Measurements from ENCODE around the gene ZNF507.
"Not testable (repeated sequence)": the region's sequence is repeated elsewhere in the genome, so short reads cannot be mapped to it uniquely, and the experiment has no call there.

The ZNF507 gene

DNA sequence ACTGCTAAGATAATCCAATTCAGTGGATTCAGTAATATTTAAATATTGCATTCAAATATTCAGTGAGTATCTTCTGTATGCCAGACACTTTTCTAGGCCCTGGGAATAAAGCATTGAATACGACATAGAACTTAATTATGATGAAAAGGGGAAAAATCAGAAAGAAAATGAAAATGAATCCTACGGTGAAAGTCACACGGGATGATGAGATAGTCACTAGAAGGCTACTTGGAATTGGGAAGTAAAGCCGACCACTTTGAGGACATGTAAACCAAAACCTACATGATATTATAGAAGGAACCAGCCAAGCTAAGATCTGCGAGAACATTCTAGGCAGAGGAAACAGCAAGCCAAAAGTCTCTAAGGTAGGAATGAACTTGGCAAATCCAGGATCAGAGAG, 70.3 kb downstream of the ZNF507 start:
- DNase-seq, result no peak

DNA sequence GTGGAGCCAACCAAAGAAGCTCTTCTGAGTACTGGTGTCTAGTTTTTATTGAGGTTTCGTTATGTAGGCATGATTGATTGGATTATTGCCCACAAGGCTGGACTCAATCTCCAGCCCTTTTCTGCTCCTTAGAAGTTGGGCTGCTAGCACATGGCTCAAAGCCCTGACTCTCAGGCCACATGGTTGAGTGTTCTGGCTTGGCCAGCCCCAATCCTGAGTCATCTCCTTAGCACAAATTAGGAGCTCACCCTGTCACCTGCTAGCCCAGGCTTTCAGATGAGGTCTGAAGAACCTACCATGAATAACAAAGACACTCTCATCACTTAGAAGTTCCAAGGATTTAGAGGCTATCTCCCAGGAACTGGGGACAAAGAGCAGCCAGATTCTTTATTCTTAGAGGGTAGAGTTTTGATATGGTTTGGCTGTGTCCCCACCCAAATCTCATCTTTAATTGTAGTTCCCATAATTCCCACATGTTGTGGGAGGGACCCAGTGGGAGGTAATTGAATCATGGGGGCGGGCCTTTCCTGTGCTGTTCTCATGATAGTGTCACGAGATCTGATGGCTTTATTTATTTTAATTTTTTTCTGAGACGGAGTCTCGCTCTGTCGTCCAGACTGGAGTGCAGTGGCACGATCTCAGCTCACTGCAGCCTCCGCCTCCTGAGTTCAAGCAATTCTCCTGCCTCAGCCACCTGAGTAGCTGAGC, 71.5 kb downstream of the ZNF507 start:
- no peak for DNase-seq

DNA sequence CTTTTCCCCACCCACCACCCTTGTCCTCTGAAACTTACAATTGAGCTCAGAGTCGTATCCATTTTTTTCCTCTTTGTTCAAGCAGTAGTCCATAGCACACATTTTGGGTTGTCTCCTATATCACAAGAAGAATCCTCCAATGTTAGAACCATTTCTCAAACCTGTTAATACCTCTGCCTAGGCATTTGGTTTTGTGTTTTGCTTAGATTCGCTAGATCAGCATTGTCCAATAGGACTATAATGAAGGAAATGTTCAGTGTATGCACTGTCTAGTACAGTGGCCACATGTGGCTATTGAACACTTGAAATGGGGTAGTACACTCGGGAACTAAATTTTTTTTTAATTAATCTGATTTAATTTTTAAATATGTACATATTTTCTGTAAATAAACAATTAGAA, 72.7 kb downstream of the ZNF507 start:
- DNase-seq, result no peak

DNA sequence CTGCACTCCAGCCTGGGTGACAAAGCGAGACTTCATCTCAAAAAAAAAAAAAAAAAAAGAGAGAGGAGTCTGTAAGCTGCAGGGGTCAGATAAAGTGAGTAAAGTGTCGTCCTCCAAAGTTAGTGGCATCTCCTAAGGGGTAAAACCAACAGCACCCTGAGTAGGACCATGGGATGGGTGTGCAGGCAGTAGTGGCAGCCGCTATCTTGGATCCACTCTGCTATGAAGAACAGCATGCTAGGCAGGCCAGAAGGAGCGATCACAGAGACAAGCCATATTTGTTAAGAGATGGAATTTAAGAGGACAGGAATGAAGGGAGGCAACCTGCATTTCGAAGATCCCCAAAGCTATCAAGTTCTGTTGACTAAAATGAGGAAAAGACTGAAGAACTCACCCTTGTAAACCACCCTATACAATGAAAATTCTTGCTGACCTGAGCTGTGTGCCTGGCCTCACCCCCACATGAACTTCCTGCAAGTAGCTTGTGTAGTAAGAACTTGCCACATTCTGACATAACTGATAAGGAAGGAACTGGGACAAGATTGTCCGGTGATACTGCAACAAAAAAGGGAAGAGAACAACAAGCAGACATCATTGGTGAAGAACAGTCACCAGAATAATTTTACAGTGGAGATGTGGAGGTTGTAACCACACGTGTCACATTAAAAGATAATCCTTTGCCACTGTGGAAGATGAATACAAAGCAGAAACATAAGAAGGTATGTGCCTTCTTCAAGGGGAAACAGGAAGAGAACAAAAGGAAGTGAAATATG, 76.4 kb downstream of the ZNF507 start:
- DNase-seq, result no peak

DNA sequence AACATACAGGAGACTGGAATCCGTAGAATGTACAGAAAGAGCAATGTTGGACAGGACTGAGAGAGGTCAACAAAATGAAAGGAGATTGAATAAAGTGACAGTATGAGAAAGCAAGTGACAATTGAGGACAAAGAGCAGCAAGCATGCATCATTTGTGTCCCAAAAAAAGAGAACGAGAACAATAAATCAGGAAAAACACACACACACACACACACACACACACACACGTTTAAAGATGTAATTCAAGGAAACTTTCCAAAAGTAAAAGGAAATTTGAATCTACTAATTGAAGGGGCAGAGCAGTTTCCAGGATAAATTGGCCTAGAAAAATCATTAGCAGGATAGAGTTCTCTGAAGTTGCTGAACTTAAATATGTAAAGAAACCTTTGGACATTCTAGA, 77.0 kb downstream of the ZNF507 start:
- no peak for DNase-seq

DNA sequence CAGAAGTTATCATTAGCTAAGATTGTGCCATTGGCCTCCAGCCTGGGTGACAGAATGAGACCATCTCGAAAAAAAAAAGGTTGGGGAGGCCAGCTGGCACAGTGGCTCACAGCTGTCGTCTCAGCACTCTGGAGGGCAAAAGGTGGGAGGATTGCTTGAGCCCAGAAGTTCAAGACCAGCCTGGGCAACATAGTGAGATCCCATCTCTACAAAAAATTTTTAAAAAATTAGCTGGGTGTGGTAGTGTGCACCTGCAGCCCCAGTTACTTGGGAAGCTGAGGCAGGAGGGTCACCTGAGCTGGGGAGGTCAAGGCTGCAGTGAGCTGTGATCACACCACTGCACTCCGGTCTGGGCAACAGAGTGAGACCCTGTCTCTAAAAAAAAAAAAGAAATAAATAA, 78.5 kb downstream of the ZNF507 start:
- not testable (repeated sequence) for DNase-seq

DNA sequence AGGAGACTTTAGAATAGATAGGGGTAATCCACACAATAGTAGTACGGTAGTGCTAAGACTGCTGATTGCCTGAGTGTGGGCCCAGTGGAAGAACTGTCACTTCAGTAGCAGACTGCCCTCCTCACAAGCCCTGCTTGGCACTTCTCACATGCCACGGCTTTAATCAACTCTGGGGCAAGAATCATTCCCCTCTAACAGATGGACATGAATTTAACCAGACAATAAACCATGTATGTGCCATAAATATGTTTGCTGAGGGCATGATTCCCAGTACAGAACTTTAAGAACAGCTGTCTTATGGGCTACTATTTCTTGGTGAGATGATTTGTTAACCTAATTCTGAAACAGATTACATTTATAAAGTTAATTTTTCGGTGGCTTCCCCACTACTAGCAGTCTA, 82.1 kb downstream of the ZNF507 start:
- DNase-seq, result no peak

DNA sequence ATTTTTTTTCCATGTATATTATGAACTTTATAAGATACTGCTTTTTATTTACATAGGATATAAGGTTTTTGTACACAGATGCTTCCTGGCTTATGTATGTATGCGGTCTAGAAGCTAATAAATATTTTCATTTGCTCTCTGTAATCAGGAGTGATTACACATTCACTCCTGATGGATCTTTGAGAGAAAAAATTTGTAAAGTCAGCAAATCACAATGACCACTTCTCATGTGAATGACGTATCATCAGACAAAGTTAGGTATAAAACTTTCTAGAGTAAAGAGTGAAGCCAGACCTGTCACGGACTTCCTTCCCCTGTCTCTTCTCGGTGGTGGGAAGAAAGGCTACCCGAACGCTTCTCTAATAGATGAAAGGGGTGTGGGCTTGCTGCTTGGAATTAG, 91.3 kb downstream of the ZNF507 start:
- DNase-seq, result no peak

DNA sequence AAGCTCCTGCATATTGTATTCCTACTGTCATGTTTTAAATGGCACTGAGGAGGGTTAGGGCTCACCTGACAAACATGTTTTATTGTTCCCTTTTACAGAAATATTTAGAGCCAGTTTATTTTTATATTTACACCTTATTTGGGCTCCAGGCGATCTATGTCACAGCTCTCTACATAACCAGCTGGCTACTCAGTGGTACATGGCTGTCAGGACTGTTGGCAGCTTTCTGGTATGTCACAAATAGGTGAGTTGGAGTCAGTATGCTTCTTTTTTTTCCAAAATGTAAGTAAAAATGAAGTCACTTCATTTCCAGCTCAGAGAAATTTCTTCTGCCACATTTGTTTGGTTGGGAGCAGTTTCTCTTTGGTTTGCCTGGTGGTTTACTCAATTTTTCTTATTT, 91.7 kb downstream of the ZNF507 start:
- no peak for DNase-seq

All from activated CD8-positive, alpha-beta memory T cell treated with anti-CD3 and anti-CD28 coated beads for 24 hours (primary cell).